ENCODE data around the gene SMOC1.

GRCh38 chr14:69850086-69850735 lies 29.0 kb upstream of the SMOC1 start:
- TF ChIP-seq CTCF (IDR thresholded peaks at IDR 0.05) (no peak), EZH2 (IDR thresholded peaks at IDR 0.05) (no peak)
